SK-N-MC (cell line): ENCODE data around the gene TCIRG1.

Experiments
- EZH2 ChIP-seq: fragments of 200-600 bp; sonication (generic); IDR thresholded peaks from one replicate; pipeline ENCODE4 v1.6.1; 2017; ENCODE audit warnings: antibody characterized with exemption
- FOXP2 ChIP-seq: optimal IDR thresholded peaks from 2 replicates; pipeline ENCODE3; 2011; ENCODE audit warnings: mild to moderate bottlenecking, moderate library complexity; ENCODE audit not compliant: insufficient read depth; ENCODE audit errors: extremely low read length, control extremely low read depth
- POLR2AphosphoS5 ChIP-seq: IDR thresholded peaks from 2 replicates; pipeline ENCODE4 v1.6.1; 2012; ENCODE audit warnings: mild to moderate bottlenecking, low read depth, low read length, borderline replicate concordance

- no peak for TF ChIP-seq POLR2AphosphoS5
- no peak for TF ChIP-seq EZH2
- no peak for TF ChIP-seq FOXP2
These were observed 40.4 kb upstream of the TCIRG1 start for GRCh38 chr11:67998150-67999045.
